H54 (cell line): Measurements from ENCODE around the gene CYP2J2.
A peak's percentile ranks its signal among the peaks of the same experiment; 100 is the strongest.
"Not testable (repeated sequence)": the region's sequence is repeated elsewhere in the genome, so short reads cannot be mapped to it uniquely, and the experiment has no call there.

Experiments used
- DNase-seq: peaks from one replicate; pipeline ENCODE4 v3.0.0; 2011; ENCODE audit warnings: low spot score, mixed read lengths; ENCODE audit not compliant: insufficient read length
- FAIRE-seq: peaks from 3 replicates; lab custom pipeline; 2011; peaks lifted over from hg19 to GRCh38; lab: Jason Lieb, UNC
- POLR2A ChIP-seq: IDR thresholded peaks from 2 replicates; pipeline ENCODE4 v1.6.1; 2011; ENCODE audit warnings: low read depth, mild to moderate bottlenecking, low read length

CYP2J2 gene, protein sequence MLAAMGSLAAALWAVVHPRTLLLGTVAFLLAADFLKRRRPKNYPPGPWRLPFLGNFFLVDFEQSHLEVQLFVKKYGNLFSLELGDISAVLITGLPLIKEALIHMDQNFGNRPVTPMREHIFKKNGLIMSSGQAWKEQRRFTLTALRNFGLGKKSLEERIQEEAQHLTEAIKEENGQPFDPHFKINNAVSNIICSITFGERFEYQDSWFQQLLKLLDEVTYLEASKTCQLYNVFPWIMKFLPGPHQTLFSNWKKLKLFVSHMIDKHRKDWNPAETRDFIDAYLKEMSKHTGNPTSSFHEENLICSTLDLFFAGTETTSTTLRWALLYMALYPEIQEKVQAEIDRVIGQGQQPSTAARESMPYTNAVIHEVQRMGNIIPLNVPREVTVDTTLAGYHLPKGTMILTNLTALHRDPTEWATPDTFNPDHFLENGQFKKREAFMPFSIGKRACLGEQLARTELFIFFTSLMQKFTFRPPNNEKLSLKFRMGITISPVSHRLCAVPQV

DNA sequence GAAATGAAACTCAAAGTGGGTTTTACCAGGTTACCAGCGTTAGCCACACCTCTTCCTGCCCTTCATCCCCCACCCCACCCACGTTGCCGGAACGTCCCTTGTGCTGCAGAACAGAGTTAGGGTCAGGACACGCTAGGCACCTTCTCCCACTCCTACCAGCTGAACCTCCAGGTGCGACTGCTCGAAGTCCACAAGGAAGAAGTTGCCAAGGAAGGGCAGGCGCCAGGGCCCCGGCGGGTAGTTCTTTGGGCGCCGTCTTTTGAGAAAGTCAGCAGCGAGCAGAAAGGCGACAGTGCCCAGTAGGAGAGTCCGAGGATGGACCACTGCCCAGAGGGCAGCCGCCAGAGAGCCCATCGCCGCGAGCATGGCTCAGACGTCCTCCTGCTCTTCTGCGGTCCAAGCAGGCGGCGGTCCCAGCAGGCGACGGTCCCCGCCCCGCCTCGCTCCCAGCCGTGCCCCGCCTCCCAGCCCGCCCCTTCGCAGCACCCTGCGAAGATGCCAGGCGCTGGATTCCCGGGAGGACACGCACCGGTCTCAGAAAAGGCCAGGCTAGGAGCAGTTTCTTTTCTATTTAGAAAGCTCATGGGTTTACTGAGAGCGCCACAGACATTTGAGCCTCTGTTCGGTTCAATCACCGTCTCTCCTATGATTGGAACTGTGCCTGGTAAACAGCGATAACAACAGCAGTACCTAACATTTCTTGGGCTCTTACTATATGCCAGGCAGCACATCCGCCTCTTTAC is at the start of gene CYP2J2:
CYP2J2 (minus strand) TSS at position 393 of the 743 bp plus-strand sequence; CDS start at position 366, 27 bp downstream.
- FAIRE-seq (no peak), DNase-seq (no peak)
- TF ChIP-seq POLR2A = no peak

DNA sequence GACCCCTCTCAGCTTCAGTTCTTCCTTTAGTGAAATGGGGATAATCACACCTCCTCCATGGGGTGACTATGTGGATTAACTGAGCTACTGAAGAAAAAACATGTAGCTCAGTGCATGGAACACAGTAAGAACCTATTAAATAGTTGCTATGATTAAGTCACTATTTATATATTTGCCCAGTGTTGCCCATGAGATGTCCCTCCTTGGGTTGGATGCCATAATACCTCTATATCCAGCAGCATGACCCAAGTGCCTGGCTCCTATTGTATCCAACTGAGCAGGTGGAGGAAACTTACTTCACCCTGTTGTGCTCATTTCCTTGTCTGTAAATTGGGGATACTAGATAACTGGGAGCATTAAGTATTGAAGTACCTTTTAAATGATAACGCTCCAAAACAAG is 47.1 kb upstream of the CYP2J2 start:
- DNase-seq (no peak), FAIRE-seq (no peak)

DNA sequence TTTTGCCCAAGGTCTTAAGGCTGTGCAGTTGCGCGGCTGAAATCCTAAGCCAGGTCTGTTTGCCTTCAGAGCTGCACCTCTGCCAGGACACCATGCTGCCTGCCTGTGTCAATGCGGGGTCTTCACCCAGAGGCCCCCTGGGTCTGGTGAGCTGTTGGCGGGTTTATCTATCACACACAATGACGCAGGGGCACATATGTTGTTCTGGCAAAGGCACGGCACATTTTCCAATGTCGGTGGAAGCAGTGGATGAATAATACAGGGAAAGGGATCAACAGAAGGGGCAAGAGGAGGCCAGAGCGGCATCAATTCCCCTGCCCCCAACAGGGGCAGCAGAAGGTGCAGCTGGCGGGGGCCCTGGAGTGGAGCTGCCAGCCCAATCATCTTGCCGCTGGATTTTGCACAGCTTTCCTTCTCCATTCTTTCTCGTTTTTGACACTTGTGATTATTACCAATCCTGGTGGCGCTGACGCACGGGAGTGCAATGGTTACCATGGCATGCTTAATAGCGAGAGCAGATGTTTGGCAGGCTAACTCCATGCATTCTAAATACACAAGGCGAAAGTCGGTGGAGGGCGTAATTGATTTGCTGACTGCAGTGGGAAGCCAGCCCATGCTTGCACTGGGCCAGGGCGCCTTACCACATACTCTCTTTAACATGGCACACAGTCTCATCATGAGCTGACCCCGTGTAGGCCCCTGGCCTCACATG is 45.8 kb upstream of the CYP2J2 start:
- FAIRE-seq (no peak), DNase-seq (no peak)
- TF ChIP-seq POLR2A = no peak

More for the DNA sequence above, 47.1 kb upstream of the CYP2J2 start:
- TF ChIP-seq POLR2A = no peak

DNA sequence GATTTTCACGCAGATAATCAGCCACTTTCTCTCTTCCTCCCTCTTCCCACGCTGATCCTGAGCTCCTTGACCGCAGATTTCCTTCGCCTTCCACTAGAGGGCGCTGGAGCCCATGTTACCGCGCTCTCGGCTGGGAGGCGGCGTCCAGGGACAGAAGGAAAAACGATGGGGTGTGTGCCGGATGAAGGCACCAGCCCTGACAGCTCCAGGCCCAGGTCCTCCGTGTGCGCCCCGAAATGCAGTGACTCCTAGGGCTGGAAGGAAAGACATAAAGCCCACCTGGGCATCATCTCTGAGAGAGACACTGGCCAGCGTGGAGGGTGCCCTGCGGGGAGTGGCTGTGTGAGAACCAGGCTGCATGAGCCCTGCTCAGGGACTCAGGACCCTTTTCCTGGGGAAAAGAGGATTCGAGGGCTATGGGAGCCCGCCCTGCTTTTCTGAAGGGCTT is 44.9 kb upstream of the CYP2J2 start:
- TF ChIP-seq POLR2A = no peak
- peak; percentile 80 for DNase-seq
- peak; percentile 36 for FAIRE-seq

DNA sequence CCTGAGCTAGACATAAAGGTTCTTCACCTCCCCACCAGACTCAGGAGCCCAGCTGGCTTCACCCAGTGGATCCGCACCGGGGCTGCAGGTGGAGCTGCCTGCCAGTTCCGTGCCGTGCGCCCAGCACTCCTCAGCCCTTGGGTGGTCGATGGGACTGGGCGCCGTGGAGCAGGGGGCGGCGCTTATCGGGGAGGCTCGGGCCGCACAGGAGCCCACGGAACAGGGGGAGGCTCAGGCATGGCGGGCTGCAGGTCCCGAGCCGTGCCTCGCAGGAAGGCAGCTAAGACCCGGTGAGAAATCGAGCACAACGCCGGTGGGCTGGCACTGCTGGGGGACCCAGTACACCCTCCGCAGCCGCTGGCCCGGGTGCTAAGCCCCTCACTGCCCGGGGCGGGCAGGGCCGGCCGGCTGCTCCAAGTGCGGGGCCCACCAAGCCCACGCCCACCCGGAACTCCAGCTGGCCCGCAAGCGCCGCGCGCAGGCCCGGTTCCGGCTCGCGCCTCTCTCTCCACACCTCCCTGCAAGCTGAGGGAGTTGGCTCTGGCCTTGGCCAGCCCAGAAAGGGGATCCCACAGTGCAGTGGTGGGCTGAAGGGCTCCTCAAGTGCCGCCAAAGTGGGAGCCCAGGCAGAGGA is 43.1 kb upstream of the CYP2J2 start:
- DNase-seq, FAIRE-seq: not testable (repeated sequence)

DNA sequence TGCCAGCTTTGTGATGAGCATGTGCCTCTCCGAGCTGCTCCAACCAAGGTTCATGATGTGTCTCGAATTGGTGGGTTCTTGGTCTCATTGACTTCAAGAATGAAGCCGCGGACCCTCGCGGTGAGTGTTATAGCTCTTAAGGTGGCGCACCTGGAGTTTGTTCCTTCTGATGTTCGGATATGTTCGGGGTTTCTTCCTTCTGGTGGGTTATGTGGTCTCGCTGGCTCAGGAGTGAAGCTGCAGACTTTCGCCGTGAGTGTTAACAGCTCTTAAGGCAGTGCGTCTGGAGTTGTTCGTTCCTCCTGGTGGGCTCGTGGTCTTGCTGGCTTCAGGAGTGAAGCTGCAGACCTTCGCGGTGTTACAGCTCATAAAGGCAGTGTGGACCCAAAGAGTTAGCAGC is 42.2 kb upstream of the CYP2J2 start:
- FAIRE-seq, DNase-seq: not testable (repeated sequence)

DNA sequence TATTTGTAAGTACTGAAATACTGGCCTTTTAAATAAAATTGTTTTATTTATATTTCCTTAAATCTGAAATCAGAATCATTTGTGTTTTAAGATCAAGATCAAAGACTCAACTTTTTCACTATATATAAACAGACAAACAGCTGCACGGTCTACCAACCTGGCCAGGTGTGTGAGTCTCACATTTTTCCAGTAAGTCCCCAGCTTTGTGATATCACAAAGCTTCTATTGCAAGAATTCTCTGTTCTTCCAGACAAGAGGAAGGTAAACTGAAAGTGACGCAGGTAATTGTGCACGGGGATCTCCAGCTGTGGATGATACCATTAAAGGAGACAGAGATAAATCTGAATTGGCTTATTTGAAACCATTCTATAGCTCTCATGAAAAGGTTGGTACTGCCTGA is 41.2 kb upstream of the CYP2J2 start:
- no peak for FAIRE-seq
- no peak for DNase-seq
- no peak for TF ChIP-seq POLR2A

- FAIRE-seq = no peak
Measured at GRCh38 chr1:59967141-59967697, 40.6 kb upstream of the CYP2J2 start.

DNA sequence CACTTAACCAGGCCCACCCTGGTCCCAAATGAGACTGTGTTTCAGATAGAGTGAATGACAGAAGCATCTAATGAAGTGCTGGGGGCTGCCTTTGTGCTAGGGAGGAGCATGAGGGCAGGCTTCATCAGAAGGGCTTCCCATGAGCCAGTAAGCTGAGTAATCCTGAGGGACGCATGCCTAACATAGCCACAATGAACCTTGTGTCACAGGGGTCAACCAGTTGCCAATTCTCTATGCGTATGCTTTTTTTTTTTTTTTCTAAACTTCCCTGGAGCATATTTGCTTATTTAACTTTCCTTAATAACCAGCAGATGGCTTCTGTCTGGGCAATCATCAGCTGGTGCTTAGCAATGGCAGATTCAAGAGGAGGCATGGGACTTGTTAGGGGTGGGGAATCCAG is 25.5 kb upstream of the CYP2J2 start:
- DNase-seq (no peak), FAIRE-seq (no peak)
- no peak for TF ChIP-seq POLR2A

More at GRCh38 chr1:59967141-59967697, 40.6 kb upstream of the CYP2J2 start:
- no peak for TF ChIP-seq POLR2A
- DNase-seq = no peak

GRCh38 chr1:59949648-59950047 is 23.1 kb upstream of the CYP2J2 start:
- DNase-seq (no peak), FAIRE-seq (no peak)
- TF ChIP-seq POLR2A = no peak

GRCh38 chr1:59948990-59949389 is 22.4 kb upstream of the CYP2J2 start:
- no peak for TF ChIP-seq POLR2A
- no peak for DNase-seq
- FAIRE-seq = no peak

DNA sequence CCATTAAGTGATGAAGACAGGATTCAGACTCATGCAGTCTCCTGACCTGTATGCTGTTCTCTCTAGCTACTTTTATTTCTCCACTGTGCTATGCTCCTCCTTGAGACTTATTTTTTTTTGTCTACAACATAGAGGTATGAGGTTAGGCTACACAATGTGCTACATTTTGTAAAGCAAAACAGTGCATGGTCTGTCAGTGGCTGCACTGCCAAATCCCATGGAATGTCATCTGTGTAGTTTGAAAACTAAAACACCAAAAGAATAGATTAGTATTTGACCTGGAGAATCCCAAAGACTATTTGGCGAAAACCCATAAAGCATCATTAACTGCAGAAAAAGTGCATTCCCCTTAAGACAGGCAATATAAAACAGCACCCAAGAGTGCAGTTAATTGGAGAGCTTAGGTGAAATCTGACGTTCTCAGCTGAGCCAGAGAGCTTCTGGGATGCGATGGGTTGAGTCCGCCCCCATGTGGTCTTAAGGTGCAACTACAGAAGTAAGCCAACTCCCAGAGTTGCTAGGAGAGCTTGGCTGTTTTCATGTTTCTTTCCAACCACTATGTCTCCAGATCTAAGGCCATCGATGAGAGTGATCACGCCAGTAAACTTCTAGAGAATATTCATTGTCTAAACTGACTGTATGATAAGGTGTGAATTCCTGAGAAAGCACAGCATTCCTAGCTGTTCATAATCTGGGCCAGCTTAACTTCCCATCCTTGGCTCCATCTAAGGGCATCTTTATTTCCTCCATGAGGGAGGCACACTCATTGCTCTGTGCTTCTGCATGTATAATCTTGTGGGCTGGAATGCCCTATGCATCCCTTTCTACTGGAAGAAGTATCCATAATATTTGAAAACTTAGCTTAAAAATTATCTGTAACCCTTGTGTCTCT is 20.7 kb upstream of the CYP2J2 start:
- TF ChIP-seq POLR2A = no peak
- peak; percentile 89 for FAIRE-seq
- DNase-seq = peak; percentile 27
